Peyer's patch (tissue), 4 donors: ENCODE results near the gene CCL16.

Experiments
- POLR2A ChIP-seq, 2 donors: fragments of 450-650 bp; IDR thresholded peaks; one replicate each; pipeline ENCODE4 v1.5.1; 2017; ENCODE audit warnings: antibody characterized with exemption in 2 of 2, mild to moderate bottlenecking in 2 of 2, moderate library complexity in 2 of 2
- TF ChIP-seq, protein P1 (sequence below), 6 experiments: fragments of 450-650 bp in 4 of 6; fragments of 200-600 bp in 2 of 6; sonication (generic) in 1 of 6; IDR thresholded peaks; one replicate each; pipeline ENCODE4 v1.5.1; 2017 to 2019; ENCODE audit warnings: antibody characterized with exemption in 6 of 6, mild to moderate bottlenecking in 3 of 6, moderate library complexity in 1 of 6

DNA sequence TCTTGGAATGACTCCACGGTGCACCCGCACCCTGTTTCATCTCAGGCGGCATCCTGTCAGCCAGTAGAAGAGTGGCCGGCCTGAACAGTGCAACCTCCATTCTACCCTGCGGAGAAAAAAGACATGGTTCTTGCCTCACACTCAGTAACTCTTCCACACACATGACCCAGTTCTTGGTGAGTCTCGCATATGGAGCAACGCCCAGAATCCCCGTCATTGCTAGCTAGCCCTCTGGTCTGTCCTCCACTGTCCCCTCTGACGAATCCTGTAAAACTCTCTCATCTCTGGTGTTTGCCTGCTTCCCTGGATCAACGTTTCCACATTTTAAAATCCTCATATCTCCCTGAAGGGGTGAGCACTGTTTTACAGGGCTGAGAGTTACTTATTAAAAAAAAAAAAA, 46.5 kb downstream of the CCL16 start:
- TF ChIP-seq, protein P1, sequence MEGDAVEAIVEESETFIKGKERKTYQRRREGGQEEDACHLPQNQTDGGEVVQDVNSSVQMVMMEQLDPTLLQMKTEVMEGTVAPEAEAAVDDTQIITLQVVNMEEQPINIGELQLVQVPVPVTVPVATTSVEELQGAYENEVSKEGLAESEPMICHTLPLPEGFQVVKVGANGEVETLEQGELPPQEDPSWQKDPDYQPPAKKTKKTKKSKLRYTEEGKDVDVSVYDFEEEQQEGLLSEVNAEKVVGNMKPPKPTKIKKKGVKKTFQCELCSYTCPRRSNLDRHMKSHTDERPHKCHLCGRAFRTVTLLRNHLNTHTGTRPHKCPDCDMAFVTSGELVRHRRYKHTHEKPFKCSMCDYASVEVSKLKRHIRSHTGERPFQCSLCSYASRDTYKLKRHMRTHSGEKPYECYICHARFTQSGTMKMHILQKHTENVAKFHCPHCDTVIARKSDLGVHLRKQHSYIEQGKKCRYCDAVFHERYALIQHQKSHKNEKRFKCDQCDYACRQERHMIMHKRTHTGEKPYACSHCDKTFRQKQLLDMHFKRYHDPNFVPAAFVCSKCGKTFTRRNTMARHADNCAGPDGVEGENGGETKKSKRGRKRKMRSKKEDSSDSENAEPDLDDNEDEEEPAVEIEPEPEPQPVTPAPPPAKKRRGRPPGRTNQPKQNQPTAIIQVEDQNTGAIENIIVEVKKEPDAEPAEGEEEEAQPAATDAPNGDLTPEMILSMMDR (IDR thresholded peaks at IDR 0.05): no peak
- no peak for TF ChIP-seq POLR2A (IDR thresholded peaks at IDR 0.05)
